ENCODE measurements around the gene DCDC2C.

- TF ChIP-seq CREB1 (CRISPR knock-in tag; IDR thresholded peaks at IDR 0.05): no peak
- TF ChIP-seq CTCF (IDR thresholded peaks at IDR 0.05): no peak
- no peak for TF ChIP-seq SMAD3 (CRISPR knock-in tag; IDR thresholded peaks at IDR 0.05; ENCODE audit: borderline replicate concordance)
- TF ChIP-seq, protein P1, sequence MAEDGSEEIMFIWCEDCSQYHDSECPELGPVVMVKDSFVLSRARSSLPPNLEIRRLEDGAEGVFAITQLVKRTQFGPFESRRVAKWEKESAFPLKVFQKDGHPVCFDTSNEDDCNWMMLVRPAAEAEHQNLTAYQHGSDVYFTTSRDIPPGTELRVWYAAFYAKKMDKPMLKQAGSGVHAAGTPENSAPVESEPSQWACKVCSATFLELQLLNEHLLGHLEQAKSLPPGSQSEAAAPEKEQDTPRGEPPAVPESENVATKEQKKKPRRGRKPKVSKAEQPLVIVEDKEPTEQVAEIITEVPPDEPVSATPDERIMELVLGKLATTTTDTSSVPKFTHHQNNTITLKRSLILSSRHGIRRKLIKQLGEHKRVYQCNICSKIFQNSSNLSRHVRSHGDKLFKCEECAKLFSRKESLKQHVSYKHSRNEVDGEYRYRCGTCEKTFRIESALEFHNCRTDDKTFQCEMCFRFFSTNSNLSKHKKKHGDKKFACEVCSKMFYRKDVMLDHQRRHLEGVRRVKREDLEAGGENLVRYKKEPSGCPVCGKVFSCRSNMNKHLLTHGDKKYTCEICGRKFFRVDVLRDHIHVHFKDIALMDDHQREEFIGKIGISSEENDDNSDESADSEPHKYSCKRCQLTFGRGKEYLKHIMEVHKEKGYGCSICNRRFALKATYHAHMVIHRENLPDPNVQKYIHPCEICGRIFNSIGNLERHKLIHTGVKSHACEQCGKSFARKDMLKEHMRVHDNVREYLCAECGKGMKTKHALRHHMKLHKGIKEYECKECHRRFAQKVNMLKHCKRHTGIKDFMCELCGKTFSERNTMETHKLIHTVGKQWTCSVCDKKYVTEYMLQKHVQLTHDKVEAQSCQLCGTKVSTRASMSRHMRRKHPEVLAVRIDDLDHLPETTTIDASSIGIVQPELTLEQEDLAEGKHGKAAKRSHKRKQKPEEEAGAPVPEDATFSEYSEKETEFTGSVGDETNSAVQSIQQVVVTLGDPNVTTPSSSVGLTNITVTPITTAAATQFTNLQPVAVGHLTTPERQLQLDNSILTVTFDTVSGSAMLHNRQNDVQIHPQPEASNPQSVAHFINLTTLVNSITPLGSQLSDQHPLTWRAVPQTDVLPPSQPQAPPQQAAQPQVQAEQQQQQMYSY (CRISPR knock-in tag; IDR thresholded peaks at IDR 0.05): no peak
- no peak for TF ChIP-seq ZNF121 (CRISPR knock-in tag; IDR thresholded peaks at IDR 0.05)
- no peak for TF ChIP-seq ATF2 (CRISPR knock-in tag; IDR thresholded peaks at IDR 0.05; ENCODE audit: borderline replicate concordance, low read depth)
- TF ChIP-seq ELF4 (CRISPR knock-in tag; IDR thresholded peaks at IDR 0.05; ENCODE audit: low read depth): no peak
- TF ChIP-seq ETV6 (CRISPR knock-in tag; IDR thresholded peaks at IDR 0.05): no peak
- TF ChIP-seq ARID4B (CRISPR knock-in tag; IDR thresholded peaks at IDR 0.05; ENCODE audit: borderline replicate concordance): no peak
These were observed 19.5 kb upstream of the DCDC2C start for GRCh38 chr2:3683748-3684454.

Data from WTC11 (cell line).